AML-193 (cell line): ENCODE measurements around the gene IL1RAP.
"Not testable (repeated sequence)": the region's sequence is repeated elsewhere in the genome, so short reads cannot be mapped to it uniquely, and the experiment has no call there.

Experiments used
- DNase-seq, 2 experiments: peaks; one replicate each; lab custom pipeline; 2025; lab: John Stamatoyannopoulos, UW

Gene IL1RAP

DNA sequence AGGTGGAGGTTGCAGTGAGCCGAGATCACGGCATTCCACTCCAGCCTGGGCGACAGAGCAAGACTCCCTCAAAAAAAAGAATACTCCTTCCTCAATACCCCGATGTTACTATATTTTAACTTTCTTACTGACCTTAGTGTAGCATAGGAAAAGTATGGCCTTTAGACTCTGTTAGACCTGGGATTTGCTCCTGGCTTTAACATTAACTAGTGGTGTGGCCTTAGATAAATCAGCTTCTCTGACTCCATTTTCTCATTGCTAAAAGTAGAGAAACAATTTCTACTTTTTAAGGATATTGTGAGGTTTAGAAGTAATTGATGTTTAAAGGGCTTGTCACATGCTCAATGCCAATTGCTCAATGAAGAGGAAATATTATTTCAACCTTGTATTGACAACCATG lies 7.6 kb upstream of the IL1RAP start:
- no peak for DNase-seq

- DNase-seq: no peak
These were observed 1.2 kb upstream of the IL1RAP start for GRCh38 chr3:190512666-190513065.

DNA sequence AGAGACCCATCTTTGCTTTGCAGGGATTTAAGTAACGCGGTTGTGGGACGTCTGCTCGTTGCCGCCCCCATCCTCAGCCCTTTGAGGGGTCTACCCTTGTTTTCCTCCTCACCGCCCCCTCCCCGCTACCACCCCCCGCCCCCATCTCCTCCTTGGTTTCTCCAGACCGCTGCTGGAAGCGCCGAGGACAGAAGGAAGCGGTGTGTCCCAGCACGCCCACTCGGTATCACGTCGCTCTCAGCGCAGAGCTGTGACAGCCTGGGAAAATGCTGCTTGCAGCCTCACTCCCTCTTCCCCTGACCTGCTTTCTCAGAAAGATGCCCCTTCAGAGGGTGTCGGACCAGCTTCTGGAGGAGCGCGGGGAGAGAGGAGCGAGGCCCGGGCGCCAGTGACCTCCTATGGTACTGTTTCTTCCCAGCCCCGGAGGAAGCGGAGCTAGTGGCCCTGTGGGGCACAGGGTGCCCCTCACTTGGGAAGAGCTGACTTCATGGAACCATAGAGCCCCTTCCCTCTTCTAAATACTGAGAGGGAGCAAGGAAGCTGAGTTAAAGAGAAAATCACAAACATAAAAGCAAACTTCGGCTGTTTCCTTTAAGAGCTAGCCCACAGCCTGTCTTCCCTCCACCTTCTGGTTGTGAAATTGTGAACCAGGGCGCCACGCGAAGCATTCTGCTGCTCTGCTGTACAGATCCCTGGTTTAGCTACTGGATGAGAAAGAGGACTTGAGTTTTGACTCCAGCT lies 698 bp downstream of the IL1RAP start:
- DNase-seq: peak; percentile 62 to 66

- DNase-seq: peak; percentile 44 to 48
These were observed 2.5 kb downstream of the IL1RAP start for GRCh38 chr3:190516416-190516815.

DNA sequence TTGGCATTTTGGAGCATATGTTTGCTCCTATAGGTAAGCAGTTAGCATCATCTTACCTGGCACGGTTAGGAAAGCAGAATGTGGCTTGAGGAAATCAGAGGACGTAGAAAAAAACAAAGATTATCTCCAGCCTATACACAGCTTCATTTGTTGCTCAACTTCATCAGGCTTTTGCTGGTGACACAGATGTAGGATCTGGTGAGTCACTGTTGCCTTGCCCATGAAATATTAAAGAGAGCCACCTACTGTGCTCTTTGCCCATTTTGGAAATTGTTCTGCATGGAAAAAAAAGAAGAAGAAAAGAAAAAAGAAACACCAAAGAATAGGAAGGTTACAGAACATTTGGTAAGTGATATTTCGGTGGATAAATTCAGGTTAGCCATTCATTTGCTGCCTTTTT lies 3.8 kb downstream of the IL1RAP start:
- DNase-seq: peak; percentile 87 to 92

DNA sequence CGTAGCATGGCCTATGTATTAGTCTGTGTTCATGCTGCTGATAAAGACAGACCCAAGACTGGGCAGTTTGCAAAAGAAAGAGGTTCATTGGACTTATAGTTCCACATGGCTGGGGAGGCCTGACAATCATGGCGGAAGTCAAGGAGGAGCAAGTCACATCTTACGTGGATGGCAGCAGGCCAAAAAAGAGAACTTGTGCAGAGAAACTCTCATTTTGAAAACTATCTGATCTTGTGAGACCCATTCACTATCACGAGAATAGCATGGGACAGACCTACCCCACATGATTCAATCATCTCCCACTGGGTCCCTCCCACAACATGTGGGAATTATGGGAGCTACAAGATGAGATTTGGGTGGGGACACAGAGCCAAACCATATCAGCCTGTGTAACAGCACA lies 4.6 kb downstream of the IL1RAP start:
- not testable (repeated sequence) for DNase-seq

DNA sequence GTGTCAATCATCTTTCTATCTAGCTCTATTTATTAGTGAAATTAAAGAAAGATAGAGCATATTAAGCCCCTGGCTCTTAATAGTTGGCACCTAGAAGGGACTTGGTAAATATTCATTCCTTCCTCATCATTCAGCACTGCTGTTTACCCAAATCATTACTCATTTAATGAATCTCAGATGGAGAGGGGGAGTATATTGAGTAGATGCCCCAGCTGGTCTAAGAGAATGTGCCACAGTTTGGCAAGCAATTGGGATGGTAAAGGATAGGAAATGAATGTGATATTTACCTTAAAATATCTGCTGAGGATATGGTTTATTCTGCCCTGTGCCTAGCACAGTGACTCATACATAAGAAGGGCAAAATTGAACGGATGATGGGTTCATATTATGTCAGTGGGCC lies 6.0 kb downstream of the IL1RAP start:
- DNase-seq: no peak

DNA sequence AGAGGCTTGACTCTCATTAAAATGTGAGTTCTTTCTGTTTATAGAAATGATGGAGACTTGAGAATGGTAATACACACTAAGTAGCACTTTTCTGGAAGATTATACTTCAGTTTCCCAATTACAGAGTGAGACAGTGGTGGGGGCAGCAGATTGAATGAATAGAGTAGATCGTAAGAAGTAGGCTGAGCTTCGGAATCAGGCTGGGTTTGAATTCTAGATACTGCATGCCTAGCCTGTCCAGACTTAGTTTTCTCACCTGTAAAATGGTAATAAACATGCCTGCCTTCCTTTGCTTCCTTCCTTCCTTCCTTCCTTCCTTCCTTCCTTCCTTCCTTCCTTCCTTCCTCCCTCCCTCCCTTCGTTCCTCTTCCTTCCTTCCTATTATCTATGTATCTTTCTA lies 8.1 kb downstream of the IL1RAP start:
- no peak for DNase-seq

DNA sequence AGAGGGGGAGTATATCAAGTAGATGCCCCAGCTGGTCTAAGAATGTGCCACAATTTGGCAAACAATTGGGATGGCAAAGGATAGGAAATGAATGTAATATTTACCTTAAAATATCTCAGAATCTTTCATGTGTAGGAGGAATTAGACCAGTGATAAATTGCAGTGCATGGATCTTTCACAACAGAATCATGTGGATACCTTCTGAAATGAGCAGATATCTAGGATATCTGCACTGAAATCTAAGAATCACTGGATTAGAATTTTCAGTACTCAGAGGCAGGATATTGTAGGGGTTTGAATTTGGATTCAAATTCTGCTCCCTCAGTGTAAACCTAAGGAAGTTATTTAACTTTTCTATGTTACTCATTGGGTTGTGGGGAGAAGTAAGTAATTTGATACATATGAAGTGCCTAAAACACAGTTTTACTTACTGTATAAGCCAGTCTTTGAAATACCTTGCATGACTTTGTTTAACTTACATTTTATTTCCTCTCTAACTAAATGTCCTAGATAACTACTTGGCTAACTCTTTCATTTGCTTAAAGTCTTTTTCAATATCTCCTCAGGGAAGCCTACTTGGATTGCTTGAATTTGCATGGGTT lies 8.8 kb downstream of the IL1RAP start:
- no peak for DNase-seq

DNA sequence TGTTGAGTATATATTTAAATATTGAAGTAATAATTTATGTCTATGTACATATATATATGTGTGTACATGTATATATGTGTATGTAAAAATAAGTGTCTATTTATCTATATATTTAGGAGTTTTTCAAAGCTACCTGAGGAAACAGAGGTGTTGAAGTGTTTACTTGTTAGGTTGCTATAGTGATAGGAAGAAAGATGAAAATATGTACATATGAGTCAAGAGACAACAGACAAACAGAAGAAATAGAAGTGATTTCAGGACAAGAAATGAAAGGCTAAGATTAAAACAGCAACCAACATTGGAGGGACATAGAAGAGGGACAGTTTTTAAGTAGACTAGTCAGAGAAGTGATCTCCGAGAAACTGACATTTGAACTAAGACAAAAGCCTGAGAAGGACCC lies 11.1 kb downstream of the IL1RAP start:
- DNase-seq: no peak

- peak in 1 of 2 experiments; percentile 24 for DNase-seq
These were observed 11.7 kb downstream of the IL1RAP start for GRCh38 chr3:190525634-190526033.

GRCh38 chr3:190526787-190527762 lies 13.2 kb downstream of the IL1RAP start:
- DNase-seq: peak; percentile 33 to 39

GRCh38 chr3:190528706-190529105 lies 14.8 kb downstream of the IL1RAP start:
- peak; percentile 62 to 80 for DNase-seq

- no peak for DNase-seq
These were observed 17.5 kb downstream of the IL1RAP start for GRCh38 chr3:190531406-190531805.

DNA sequence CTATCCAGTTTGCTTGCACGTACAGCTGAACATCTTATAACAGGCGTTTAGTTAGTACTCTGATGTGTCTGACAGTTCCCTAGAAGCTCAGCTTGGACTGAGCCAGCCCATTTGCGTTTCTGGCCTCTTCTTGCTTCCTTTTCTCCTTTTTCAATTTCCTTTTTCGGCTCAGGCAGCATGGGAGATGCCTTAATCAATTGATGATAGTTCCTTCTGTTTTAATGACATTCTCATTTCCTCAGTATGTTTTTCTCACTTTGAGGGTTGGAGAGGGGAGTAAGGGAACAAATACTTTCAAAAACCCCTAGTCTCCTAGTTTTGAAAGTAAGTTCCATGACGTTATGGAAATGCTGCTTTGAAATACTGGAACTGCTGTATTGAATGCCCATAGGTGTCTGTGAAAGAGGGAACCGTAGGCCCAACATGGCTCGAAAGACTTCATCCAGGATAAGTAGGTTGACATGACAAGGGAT lies 18.9 kb downstream of the IL1RAP start:
- DNase-seq: no peak

GRCh38 chr3:190533511-190534281 lies 19.8 kb downstream of the IL1RAP start:
- DNase-seq: no peak

DNA sequence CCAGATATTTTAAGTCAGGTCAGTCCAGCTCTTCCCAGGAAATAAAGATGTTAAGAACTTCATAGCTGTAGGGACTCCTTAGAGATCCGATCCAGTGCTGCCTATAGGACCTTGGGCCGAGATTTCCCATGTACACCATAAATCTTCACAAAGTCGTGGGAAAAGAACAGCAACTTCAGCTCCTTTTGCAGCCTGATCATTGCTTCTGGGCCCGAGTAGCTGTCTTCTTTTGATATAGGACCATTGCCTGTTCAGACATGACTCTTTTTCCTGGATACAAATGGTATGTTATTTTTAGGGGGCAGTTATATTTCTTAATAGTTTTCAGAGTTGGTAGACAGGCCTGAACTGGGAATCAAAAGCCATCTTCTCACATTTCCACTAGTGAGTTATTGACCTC lies 20.5 kb downstream of the IL1RAP start:
- DNase-seq: no peak

GRCh38 chr3:190534986-190535385 lies 21.1 kb downstream of the IL1RAP start:
- DNase-seq: no peak

DNA sequence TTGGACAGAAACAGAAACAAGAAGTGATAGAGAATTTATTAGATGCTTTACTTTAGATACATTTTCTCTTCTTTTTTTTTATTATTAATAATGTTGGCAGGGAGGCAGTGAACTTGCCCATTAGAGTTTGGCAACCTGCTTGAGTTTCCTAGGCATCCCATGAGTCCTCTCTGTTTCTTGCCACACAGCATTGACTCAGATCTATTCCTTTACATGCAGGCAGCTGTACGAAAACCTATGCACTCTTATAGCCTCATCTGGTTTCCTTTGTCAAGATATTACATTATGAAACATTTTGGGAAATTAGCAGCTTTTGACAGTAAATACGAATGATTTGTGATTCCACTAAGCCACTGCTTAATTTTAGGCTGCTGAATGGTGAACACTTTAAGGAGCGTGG lies 23.3 kb downstream of the IL1RAP start:
- DNase-seq: no peak

DNA sequence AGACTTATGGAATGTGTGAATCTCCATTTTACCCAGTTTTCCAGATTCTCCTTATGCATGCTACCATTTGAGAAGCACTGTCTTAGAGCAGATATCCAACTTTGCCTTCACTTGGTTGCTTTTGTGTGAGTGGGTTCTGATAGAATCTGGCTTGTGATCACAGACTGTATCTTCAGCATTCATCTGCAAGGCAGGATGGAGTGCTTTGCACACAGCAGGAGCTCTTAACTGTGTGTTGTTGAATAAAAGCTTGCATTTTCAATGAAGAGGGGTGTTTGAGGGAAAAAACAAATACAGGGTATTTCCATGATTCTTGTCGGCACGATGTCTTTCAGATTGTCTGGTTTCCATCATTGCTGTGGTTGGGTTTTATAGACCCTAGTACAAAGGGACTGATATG lies 24.4 kb downstream of the IL1RAP start:
- DNase-seq: no peak

GRCh38 chr3:190539526-190539925 lies 25.6 kb downstream of the IL1RAP start:
- DNase-seq: no peak

- no peak for DNase-seq
These were observed 27.1 kb downstream of the IL1RAP start for GRCh38 chr3:190541008-190541407.
